ENCODE results near the gene RASGRP4.

DNA sequence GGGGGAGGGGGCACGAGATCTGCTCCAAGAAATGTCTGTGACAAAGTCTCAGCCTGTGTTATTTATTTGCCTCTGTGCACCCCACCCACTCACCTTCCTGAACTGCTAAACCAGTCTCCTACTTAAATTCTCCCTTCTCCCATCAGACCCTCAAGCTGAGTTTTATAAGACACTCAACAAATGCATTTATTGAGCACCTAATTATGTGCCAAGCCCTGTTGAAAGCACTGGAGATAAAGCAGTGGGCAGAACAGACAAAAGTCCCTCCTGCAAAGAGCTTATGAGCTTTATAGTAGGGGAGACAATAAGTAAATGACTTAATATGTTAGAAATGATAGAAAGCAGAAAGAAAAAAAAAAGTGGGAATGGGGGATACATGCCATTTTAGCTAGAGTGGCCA is 26.5 kb downstream of the RASGRP4 start:
- TF ChIP-seq, protein P1, sequence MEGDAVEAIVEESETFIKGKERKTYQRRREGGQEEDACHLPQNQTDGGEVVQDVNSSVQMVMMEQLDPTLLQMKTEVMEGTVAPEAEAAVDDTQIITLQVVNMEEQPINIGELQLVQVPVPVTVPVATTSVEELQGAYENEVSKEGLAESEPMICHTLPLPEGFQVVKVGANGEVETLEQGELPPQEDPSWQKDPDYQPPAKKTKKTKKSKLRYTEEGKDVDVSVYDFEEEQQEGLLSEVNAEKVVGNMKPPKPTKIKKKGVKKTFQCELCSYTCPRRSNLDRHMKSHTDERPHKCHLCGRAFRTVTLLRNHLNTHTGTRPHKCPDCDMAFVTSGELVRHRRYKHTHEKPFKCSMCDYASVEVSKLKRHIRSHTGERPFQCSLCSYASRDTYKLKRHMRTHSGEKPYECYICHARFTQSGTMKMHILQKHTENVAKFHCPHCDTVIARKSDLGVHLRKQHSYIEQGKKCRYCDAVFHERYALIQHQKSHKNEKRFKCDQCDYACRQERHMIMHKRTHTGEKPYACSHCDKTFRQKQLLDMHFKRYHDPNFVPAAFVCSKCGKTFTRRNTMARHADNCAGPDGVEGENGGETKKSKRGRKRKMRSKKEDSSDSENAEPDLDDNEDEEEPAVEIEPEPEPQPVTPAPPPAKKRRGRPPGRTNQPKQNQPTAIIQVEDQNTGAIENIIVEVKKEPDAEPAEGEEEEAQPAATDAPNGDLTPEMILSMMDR (IDR thresholded peaks at IDR 0.05): no peak
- TF ChIP-seq ZSCAN20 (CRISPR knock-in tag; IDR thresholded peaks at IDR 0.05) (no peak), CBX2 (IDR thresholded peaks at IDR 0.05; ENCODE audit: borderline replicate concordance, low read depth) (no peak)

Measured in A549 (cell line).